IPS DF 4.7 (cell line): ENCODE data around the gene PLD6.

Experiments used
- DNase-seq: peaks from one replicate; pipeline ENCODE4 v3.0.0-alpha.2; 2013; ENCODE audit warnings: low spot score; ENCODE audit errors: extremely low read depth

The PLD6 gene

GRCh38 chr17:17156511-17156910, 49.6 kb downstream of the PLD6 start:
- no peak for DNase-seq

GRCh38 chr17:17156107-17156506, 50.0 kb downstream of the PLD6 start:
- DNase-seq = no peak

- DNase-seq = no peak
Observed at GRCh38 chr17:17155568-17155967, 50.6 kb downstream of the PLD6 start.

GRCh38 chr17:17154981-17155380, 51.2 kb downstream of the PLD6 start:
- DNase-seq = no peak

- DNase-seq = no peak
Observed at GRCh38 chr17:17154556-17154955, 51.6 kb downstream of the PLD6 start.

- DNase-seq = no peak
Observed at GRCh38 chr17:17153709-17154108, 52.4 kb downstream of the PLD6 start.

- no peak for DNase-seq
Observed at GRCh38 chr17:17153071-17153470, 53.1 kb downstream of the PLD6 start.

- no peak for DNase-seq
Observed at GRCh38 chr17:17152385-17152784, 53.7 kb downstream of the PLD6 start.

GRCh38 chr17:17151962-17152361, 54.2 kb downstream of the PLD6 start:
- DNase-seq = no peak

- DNase-seq = no peak
Observed at GRCh38 chr17:17151541-17151940, 54.6 kb downstream of the PLD6 start.

- DNase-seq = no peak
Observed at GRCh38 chr17:17151055-17151454, 55.1 kb downstream of the PLD6 start.
